Activated T-cell treated with anti-CD3 and anti-CD28 coated beads for 1 hour (primary cell): ENCODE data around the gene SNU13.
"Not testable (repeated sequence)": the region's sequence is repeated elsewhere in the genome, so short reads cannot be mapped to it uniquely, and the experiment has no call there.

Source experiments
- DNase-seq: peaks from one replicate; pipeline ENCODE4 v3.0.0-alpha.2; 2020; ENCODE audit warnings: low read depth

Gene SNU13

GRCh38 chr22:41681616-41682015, 7.1 kb downstream of the SNU13 start:
- no peak for DNase-seq

GRCh38 chr22:41676134-41676533, 12.5 kb downstream of the SNU13 start:
- DNase-seq, result no peak

GRCh38 chr22:41674846-41675340, 13.8 kb downstream of the SNU13 start:
- no peak for DNase-seq

DNA sequence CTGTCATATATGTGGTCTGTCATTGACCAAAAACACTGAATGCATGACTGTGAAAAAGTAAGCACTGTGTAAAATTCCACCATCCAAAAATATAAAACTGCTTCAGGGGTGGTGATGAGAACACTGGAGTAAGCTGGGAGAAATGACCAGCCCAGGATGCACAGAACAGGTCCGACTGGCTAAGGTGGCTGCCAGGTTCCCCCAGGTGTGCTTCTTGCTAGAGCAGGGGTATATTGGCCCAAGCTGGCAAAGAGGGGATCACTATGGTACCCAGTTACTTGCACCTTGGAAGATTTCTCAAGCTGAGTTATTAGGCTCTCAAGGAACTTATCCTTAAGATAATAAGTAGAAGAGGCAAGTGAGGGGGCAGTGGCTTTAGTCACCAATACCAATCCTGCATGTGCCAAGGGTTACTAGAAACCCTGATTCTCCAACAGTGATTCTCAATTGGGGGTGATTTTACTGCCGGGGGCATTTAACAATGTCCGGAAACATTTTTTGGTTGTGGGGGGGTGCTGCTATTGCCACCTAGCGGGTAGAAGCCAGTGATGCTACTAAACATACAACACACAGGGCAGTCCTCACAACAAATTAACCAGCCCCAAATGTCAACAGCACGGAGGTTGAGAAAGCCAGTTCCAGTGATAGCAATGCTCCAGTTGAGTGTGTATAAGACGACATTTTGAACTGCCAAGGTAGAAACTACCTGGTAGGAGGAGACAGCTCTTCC, 15.7 kb downstream of the SNU13 start:
- DNase-seq, result no peak

- DNase-seq, result not testable (repeated sequence)
Observed at GRCh38 chr22:41672096-41672495, 16.6 kb downstream of the SNU13 start.

GRCh38 chr22:41668971-41669911, 19.4 kb downstream of the SNU13 start:
- DNase-seq, result no peak

GRCh38 chr22:41664951-41665350, 23.7 kb downstream of the SNU13 start:
- no peak for DNase-seq

DNA sequence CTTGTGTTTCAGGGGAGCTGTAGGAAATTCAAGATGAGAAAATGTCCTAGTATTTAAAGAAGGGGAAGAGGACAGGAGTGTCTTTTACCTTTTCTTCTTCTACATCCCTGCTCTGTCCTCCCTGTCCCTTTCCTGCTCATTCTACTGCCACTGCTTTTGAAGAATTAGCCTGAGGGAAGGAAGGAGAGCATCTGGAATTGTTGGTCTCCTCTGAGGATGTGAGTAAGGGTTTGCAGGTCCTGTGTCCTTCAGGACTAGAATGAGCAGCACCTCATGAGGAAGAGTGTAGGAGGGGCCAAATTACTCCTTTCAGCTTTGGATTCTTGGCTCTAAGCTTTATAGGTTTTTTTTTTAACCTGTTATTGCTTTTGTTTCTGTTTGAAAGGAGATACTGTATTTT, 24.2 kb downstream of the SNU13 start:
- DNase-seq, result no peak

DNA sequence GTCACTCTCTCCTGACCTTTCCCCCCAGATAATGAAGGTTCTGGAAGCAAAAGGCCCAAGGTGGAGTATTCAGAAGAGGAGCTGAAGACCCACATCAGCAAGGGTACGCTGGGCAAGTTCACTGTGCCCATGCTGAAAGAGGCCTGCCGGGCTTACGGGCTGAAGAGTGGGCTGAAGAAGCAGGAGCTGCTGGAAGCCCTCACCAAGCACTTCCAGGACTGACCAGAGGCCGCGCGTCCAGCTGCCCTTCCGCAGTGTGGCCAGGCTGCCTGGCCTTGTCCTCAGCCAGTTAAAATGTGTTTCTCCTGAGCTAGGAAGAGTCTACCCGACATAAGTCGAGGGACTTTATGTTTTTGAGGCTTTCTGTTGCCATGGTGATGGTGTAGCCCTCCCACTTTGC, 25.1 kb downstream of the SNU13 start:
- not testable (repeated sequence) for DNase-seq

DNA sequence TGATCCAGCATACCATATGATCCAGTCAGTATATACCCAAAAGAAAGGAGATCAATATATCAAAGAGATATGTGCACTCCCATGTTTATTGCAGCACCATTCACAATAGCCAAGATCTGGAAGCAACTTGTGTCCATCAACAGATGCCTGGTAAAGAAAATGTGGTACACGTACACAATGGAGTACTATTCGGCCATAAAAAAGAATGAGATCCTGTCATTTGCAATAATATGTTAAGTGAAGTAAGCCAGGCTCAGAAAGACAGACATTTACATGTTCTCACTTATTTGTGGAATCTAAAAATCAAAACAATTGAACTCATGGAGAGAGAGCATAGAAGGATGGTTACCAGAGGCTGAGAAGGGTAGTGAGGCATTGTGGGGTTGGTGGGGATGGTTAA, 27.0 kb downstream of the SNU13 start:
- no peak for DNase-seq

DNA sequence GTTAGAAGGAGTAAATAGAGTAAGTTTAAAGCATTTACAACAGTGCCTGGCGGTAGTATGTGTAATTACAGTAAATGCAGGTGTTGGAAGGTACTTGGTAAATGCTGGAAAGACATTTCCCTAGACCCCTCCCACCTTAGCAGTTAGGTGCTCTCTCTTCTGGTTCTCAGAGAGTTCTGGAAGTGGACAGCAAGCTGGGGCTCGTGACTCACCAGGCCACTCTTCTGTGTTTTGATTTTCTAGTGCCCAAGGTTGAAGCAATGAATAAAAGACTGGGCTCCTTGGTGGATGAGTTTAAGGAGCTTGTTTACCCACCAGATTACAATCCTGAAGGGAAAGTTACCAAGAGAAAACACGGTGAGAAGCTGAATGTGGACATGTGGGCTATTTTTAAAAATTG, 27.6 kb downstream of the SNU13 start:
- DNase-seq, result no peak

- no peak for DNase-seq
Observed at GRCh38 chr22:41660416-41660815, 28.3 kb downstream of the SNU13 start.

DNA sequence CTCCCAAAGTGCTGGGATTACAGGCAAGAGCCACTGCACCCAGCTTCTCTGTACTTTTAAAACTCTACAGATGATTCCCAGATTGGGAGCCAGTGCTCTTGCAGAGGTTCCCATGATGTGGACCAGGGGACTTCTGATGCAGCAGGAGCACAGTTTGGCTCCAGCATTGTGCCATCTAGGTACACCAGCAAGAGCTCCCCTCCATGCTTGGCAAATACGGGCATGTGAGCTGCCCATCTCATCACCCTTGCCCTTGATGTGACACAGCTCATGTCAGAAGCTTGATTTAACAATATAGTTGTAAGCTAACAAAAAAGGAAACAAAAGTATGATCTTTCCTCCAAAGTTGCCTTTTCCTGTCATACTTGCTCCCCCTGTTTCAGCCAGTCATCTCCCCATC, 28.7 kb downstream of the SNU13 start:
- no peak for DNase-seq

DNA sequence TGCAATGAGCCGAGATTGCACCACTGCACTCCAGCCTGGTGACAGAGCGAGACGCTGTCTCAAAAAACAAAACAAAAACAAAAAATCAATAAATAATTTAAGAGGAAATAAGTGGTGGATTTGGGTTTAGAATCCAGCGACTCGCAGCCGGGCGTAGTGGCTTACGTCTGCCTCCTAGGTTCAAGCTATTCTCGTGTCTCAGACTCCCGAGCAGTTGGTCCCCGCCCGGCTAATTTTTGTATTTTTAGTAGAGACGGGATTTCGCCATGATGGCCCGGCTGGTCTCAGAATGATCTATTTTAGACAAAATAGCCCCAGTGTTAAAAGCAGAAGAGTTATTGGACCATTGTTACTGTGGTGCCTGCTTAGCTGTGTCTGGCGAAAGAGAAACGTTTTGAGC, 29.8 kb downstream of the SNU13 start:
- no peak for DNase-seq

DNA sequence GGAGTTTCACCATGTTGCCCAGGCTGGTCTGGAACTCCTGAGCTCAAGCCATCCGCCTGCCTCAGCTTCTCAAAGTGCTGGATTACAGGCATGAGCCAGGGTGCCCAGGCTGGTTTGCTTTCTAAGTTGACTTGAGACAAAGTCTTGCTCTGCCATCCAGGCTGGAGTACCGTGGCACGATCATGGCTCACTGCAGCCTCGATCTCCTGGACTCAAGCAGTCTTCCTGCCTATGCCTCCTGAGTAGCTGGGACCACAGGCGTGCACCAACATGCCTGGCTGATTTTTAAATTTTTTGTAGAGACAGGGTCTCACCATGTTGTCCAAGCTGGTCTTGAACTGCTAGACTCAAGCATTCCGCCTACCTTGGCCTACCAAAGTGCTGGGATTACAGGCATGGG, 31.0 kb downstream of the SNU13 start:
- DNase-seq, result no peak

DNA sequence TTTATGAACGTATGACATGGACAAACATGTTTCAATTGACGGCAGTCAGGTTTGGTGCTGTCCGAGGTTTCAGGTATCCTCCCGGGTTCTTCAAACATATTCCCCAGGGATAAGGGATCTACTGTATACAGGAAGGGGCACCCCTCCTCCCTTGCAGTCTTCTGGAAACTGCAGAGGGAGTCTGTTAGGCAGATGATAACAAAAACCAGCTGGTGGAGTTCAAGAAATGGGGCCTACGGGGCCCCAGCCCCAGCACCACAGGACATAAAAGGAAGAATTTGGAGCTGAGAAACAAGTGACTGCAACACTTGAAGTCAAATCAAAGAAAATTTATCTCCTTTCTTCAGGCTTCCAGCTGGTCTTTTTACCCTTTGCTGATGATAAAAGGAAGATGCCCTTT, 32.1 kb downstream of the SNU13 start:
- DNase-seq, result no peak

DNA sequence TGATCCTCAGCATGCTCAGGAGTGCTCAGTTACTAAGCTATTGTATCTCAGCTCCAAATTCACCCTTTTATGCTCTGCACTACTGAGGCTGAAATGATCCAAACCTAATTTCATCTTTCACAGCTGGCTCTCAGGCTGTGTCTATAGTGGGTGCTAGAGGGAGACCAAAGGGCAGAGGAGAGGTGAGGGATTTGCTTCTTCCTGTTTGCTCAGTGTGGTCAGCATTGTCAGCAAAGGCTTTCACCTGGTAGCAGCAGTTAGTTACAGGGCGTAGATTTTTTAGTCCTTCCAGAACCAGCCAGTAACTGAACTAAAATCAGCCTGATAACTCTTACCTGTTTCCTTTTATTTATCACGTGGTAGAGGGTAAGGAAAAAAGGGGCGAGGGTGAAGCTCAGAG, 34.3 kb downstream of the SNU13 start:
- DNase-seq, result no peak

DNA sequence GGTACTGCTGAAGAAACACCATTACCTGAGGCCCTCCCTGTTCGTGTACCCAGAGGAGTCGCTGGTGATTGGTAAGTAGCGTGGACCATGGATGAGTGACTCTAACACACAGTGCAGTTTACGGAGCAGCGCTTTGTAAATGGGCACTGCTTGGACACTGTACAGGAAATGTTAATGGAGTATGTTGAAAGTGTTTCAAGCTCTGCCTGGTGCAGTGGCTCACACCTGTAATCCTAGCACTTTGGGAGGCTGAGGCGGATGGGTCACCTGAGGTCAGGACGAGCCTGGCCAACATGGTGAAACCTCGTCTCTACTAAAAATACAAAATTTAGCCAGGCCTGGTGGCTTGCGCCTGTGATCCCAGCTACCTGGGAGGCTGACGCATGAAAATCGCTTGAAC, 37.8 kb downstream of the SNU13 start:
- DNase-seq, result no peak

DNA sequence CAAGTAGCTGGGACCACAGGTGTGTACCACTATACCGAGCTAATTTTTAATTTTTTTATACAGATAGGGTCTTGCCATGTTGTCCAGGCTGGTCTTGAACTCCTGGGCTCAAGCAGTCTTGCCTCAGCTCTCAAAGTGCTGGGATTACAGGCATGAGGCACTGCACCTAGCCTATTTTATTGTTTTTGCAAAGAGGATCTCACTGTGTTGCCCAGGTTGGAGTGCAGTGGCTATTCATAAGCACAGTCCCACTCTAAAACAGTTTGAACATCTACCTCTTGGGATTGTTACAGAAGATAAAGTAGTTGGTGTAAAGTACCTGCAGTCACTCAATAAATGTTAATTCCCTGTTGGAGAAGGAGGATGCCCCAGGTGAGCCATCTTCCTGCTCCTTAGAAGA, 38.4 kb downstream of the SNU13 start:
- DNase-seq, result no peak

- no peak for DNase-seq
Observed at GRCh38 chr22:41648432-41648831, 40.2 kb downstream of the SNU13 start.

DNA sequence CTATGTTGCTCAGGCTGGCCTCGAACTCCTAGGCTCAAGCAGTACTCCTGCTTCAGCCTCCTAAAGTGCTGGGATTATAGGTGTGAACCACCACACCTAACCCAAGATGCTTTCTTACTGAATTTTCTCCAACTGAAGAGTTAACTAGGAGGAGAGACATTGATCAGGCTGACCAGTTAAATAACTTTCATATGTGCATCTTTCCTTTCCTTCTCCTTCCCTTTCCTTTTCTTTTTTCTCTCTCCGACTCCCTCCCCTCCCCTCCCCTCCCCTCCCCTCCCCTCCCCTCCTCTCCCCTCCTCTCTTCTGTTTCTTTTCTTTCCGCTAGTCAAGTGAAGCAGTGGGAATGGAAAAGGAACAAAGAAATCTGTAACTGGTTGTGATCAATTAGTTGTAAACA, 40.9 kb downstream of the SNU13 start:
- no peak for DNase-seq

GRCh38 chr22:41642331-41643110, 46.1 kb downstream of the SNU13 start:
- DNase-seq, result no peak
